Measurements from ENCODE around the gene HARS2. TPM values are rescaled to one million over a fixed set of nuclear protein-coding genes. Genes with fewer than 3 reads are reported as not detected.

HARS2 gene
- total RNA-seq, 1 experiment from 2014 or later, result 20.5 TPM

- Histone ChIP-seq H3K27ac (ENCODE audit: insufficient read length, low read depth, low read length) (no peak overlapping the region), H3K14ac (ENCODE audit: insufficient read depth, low read length) (no peak overlapping the region), H3K4me2 (ENCODE audit: insufficient read depth, insufficient read length, low read length) (no peak overlapping the region), H2BK12ac (ENCODE audit: insufficient read length, low read depth, low read length) (no peak overlapping the region), H3K79me1 (ENCODE audit: insufficient read depth, low read depth, low read length, poor library complexity, severe bottlenecking) (no peaks in the 10 kb centered on the region), H2BK15ac (ENCODE audit: low read depth, low read length) (no peak overlapping the region), H4K5ac (ENCODE audit: insufficient read length, low read depth, low read length) (no peak overlapping the region), H2BK5ac (ENCODE audit: insufficient read length, low read length) (no peak overlapping the region), H3K56ac (ENCODE audit: insufficient read length, low read depth, low read length) (no peak overlapping the region), H3K9me3 (ENCODE audit: control insufficient read depth, low read depth, low read length) (no peaks in the 10 kb centered on the region), H4K8ac (replicated peaks; ENCODE audit: insufficient read length, low read depth, low read length) (no peak overlapping the region), H2BK20ac (ENCODE audit: low read depth, low read length, poor library complexity, severe bottlenecking) (no peak overlapping the region), H3K79me2 (ENCODE audit: insufficient read depth, low read length) (no peaks in the 10 kb centered on the region), H2AK5ac (ENCODE audit: insufficient read length, low read length) (no peak overlapping the region), H3K4ac (ENCODE audit: low read depth, low read length) (no peak overlapping the region), H3K27me3 (ENCODE audit: insufficient read depth, low read length) (no peaks in the 10 kb centered on the region), H3K18ac (ENCODE audit: insufficient read length, low read depth, low read length) (no peak overlapping the region), H3K9ac (ENCODE audit: extremely low read depth, insufficient read length, low read length) (no peak overlapping the region), H2BK120ac (ENCODE audit: low read depth, low read length, poor library complexity, severe bottlenecking) (no peak overlapping the region), H2AFZ (ENCODE audit: low read length) (no peak overlapping the region), H3K23me2 (ENCODE audit: insufficient read length, low read depth, low read length, poor library complexity, severe bottlenecking) (peaks cover 8% of the 10 kb centered on the region), H3K23ac (ENCODE audit: insufficient read length, low read depth, low read length) (no peak overlapping the region), H3K4me1 (ENCODE audit: insufficient read depth, low read length) (no peaks in the 10 kb centered on the region), H4K20me1 (ENCODE audit: control insufficient read depth, insufficient read depth, insufficient read length) (no peaks in the 10 kb centered on the region), H3T11ph (ENCODE audit: low read length) (no peak overlapping the region), H4K91ac (ENCODE audit: insufficient read length, low read depth, low read length) (no peak overlapping the region)
- Mint-ChIP-seq H3K36me3 (ENCODE audit: insufficient read depth in 1 of 3, low read depth in 3 of 3) (peaks cover 32 to 55% (median 55%) of the 10 kb centered on the region in 3 experiments), H3K4me3 (no peak overlapping the region), H3K27ac (no peak overlapping the region), H3K9me3 (peaks cover 0 to 4% of the 10 kb centered on the region in 2 experiments; a peak in 3 of 5 replicates), H3K4me1 (peaks cover 22 to 30% of the 10 kb centered on the region in 2 experiments), H3K27me3 (ENCODE audit: low read depth) (0 out of 2 replicates have a peak, but pooled peaks cover 2% of the 10 kb centered on the region)
- no peak for TF ChIP-seq CTCF (conservative IDR thresholded peaks at IDR 0.05)
- WGBS (ENCODE audit: extremely low coverage, insufficient read length, low lambda C conversion rate), result no CpG with 5 or more reads among the region's 8 CpGs
- no peak for DNase-seq
Measured at GRCh38 chr5:140641716-140642115, 49.5 kb upstream of the HARS2 start.

All from H9 (cell line).